IMR-90 (cell line): ENCODE measurements around the gene ELMO1.

ENCODE experiments used
- CEBPB ChIP-seq: IDR thresholded peaks from 2 replicates; pipeline ENCODE4 v1.6.1; 2012; ENCODE audit warnings: low read depth, low read length, improper control_type of control experiment
- CHD1 ChIP-seq: IDR thresholded peaks from 2 replicates; pipeline ENCODE4 v1.6.1; 2012; ENCODE audit warnings: low read depth, low read length, improper control_type of control experiment
- CTCF ChIP-seq: conservative IDR thresholded peaks from 2 replicates; pipeline ENCODE4 v1.5.1; 2012; ENCODE audit warnings: mild to moderate bottlenecking, low read depth, low read length, improper control_type of control experiment
- MAFK ChIP-seq: IDR thresholded peaks from 2 replicates; pipeline ENCODE4 v1.6.1; 2012; ENCODE audit warnings: low read depth, low read length, improper control_type of control experiment
- MAZ ChIP-seq: IDR thresholded peaks from 2 replicates; pipeline ENCODE4 v1.6.1; 2012; ENCODE audit warnings: low read depth, mild to moderate bottlenecking, low read length, improper control_type of control experiment, moderate library complexity, borderline replicate concordance
- MXI1 ChIP-seq: IDR thresholded peaks from 2 replicates; pipeline ENCODE4 v1.6.1; 2012; ENCODE audit warnings: low read depth, mild to moderate bottlenecking, low read length, moderate library complexity, borderline replicate concordance
- POLR2A ChIP-seq: IDR thresholded peaks from 2 replicates; pipeline ENCODE4 v1.6.1; 2012; ENCODE audit warnings: mild to moderate bottlenecking, low read depth, low read length
- RAD21 ChIP-seq: IDR thresholded peaks from 2 replicates; pipeline ENCODE4 v1.6.1; 2012; ENCODE audit warnings: low read length, improper control_type of control experiment
- RCOR1 ChIP-seq: IDR thresholded peaks from 2 replicates; pipeline ENCODE4 v1.6.1; 2012; ENCODE audit warnings: mild to moderate bottlenecking, low read length, improper control_type of control experiment; ENCODE audit not compliant: insufficient replicate concordance
- RFX5 ChIP-seq: IDR thresholded peaks from 2 replicates; pipeline ENCODE4 v1.8.0; 2012; ENCODE audit warnings: low read depth, mild to moderate bottlenecking, low read length, moderate library complexity
- SMC3 ChIP-seq: fragments of 150-350 bp; IDR thresholded peaks from 2 replicates; pipeline ENCODE4 v1.6.1; 2016; ENCODE audit warnings: low read depth, mild to moderate bottlenecking, antibody characterized with exemption, low read length, moderate library complexity

- no peak for TF ChIP-seq CTCF
- TF ChIP-seq MAFK = no peak
- no peak for TF ChIP-seq POLR2A
- TF ChIP-seq MXI1 = no peak
- no peak for TF ChIP-seq CHD1
- TF ChIP-seq RFX5 = no peak
- no peak for TF ChIP-seq SMC3
- TF ChIP-seq RAD21 = no peak
- no peak for TF ChIP-seq MAZ
- no peak for TF ChIP-seq RCOR1
- TF ChIP-seq CEBPB = no peak
Observed at GRCh38 chr7:36931892-36932291, 516.8 kb downstream of the ELMO1 start.
